Motor neuron (in vitro differentiated cells): Measurements from ENCODE around the gene RBMY1J. TPM values are rescaled to one million over a fixed set of nuclear protein-coding genes. Genes with fewer than 3 reads are reported as not detected.
"Not testable (repeated sequence)": the region's sequence is repeated elsewhere in the genome, so short reads cannot be mapped to it uniquely, and the experiment has no call there.

Experiments used
- ATAC-seq, 8 experiments: fragments of 200-7000 bp; cut with Tn5 transposase; replicated peaks in 6 of 8; 2 replicates each; pipeline ENCODE4 v1.8.0; 2021; ENCODE audit warnings: mild to moderate bottlenecking in 8 of 8, moderate library complexity in 8 of 8
- H3K27ac ChIP-seq, 2 donors: fragments of 250-450 bp; sonication (Bioruptor Pico); 2 replicates each; pipeline ENCODE4 v1.9.0; 2021; ENCODE audit warnings: antibody characterized with exemption in 2 of 2, mild to moderate bottlenecking in 2 of 2, moderate library complexity in 1 of 2
- H3K4me1 ChIP-seq, 2 donors: fragments of 250-450 bp; sonication (Bioruptor Pico); replicated peaks in 1 of 2; 2 replicates each; pipeline ENCODE4 v1.6.1; 2021; ENCODE audit warnings: antibody characterized with exemption in 2 of 2, mild to moderate bottlenecking in 2 of 2, moderate library complexity in 1 of 2
- H3K4me3 ChIP-seq, 5 donors: fragments of 250-450 bp; sonication (Bioruptor Pico); 2 replicates each; pipeline ENCODE4 v1.9.0; 2021; ENCODE audit warnings: antibody characterized with exemption in 5 of 5, mild to moderate bottlenecking in 5 of 5, moderate library complexity in 4 of 5
- WGBS, 10 experiments: fragments of 450-650 bp; shearing (Covaris generic); methylation state at CpG; one replicate each; pipeline ENCODE4 v1.0.0; 2022; 5-methylcytosine and 5-hydroxymethylcytosine counted together
- in situ Hi-C, 9 experiments: fragments of 400-800 bp; cut with MboI; loops; one replicate each; pipeline ENCODE4 v1.15.0; 2021; ENCODE audit warnings: low sequenced_read_pairs in 9 of 9, low pct_unique_long_range_greater_than_20kb in 2 of 9; ENCODE audit not compliant: unreplicated experiment in 9 of 9
- total RNA-seq, 8 experiments: library from RNA; unstranded; fragments of 300-600 nt; gene quantifications; 2 replicates each; pipeline versions ENCODE4 v1.2.3 to v1.2.4, GENCODE V29; 2022

Gene RBMY1J
- total RNA-seq = not detected

DNA sequence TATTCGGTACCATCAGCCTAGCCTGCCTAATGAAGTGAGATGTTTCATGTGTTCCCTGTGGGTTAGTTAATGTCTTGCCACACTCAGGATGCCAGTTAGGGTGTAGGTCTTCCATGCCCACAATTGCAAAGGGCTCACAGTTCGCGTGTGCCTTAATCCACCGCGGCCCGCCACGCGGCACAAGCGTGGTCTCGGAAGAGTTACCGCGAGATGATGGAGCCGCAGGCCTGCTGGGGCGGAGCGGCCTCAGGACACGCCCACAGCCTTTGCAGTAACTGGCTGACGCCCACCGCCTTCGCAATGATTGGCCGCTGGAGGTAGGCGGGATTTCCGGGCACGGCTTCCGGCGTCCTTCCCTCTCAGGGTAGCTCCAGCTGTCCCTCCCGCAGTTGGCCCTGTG, at the start of gene RBMY1J:
RBMY1J (plus strand) TSS at position 301 of the 400 bp plus-strand sequence. CDS start 2,038 bp downstream, outside the sequence.
- H3K27ac ChIP-seq, H3K4me1 ChIP-seq, ATAC-seq, H3K4me3 ChIP-seq, in situ Hi-C loops: not testable (repeated sequence)
- no CpG with 5 or more reads among the region's 26 CpGs for WGBS, 10 experiments

DNA sequence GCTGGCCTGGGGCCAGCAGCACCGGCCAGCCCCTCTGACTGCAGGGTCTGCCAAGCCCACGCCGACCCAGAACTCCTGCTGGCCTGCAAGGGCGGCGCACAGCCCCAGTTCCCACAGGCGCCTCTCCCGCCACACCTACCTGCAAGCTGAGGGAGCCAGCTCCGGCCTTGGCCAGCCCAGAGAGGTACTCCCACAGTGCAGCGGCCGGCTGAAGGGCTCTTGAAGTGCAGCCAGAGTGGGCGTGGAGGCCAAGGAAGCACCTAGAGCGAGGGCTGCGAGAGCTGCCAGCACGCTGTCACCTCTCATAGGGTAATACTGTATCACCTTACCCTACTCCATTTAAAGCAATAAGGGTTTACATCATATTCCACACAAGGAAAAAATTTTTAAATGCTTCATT, 35.8 kb upstream of the RBMY1J start:
- Histone ChIP-seq H3K27ac (no peak overlapping the region), H3K4me1 (no peaks in the 10 kb centered on the region), H3K4me3 (no peak overlapping the region)
- no peak for ATAC-seq
- 60 to 80% methylated on average over 1 of the region's 14 CpGs; no CpG with 5 or more reads in 8 of the 10 experiments for WGBS, 10 experiments
- in situ Hi-C loops = no loop called here

DNA sequence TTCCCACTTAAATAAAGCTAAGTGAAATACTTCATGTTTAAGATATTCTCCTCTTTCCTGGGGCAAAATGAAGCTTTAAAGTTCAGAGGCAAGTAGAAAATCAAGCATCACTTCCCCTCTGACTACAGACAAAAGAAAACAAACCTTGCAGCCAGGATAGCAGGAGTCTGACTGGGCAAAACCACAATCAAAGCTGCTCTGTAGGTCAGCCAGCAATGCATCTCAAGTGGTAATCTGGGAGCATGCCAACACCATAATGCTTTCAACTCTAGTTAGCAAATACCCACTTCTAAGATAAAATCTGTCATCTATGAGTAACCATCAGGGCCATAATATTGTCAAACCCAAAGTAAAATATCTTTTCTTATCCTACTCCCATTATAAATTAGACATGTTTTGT, 32.6 kb upstream of the RBMY1J start:
- no peaks in the 10 kb centered on the region for H3K4me1 ChIP-seq
- no peak overlapping the region for H3K27ac ChIP-seq
- ATAC-seq = no peak
- H3K4me3 ChIP-seq = no peak overlapping the region
- in situ Hi-C loops = no loop called here

DNA sequence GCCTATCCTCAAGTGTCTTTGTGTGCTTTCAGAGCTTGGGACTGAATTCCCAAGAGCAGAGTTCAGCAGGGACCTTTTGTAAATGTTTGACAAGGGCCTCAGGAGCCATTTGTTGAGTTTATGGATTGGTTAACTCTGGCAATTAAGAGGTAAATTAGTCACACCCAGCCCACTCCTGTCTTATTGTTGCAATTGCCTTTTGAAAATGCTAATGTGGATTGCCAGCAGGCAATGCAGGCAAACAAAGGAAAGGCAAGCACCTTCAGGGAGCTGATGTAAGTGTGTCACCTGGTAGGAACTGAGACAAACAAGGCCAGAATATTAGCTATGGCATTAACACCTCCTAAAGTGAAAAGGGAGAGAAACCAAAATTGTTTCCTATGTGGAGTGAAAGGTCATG, 29.7 kb upstream of the RBMY1J start:
- no peak overlapping the region for H3K27ac ChIP-seq
- ATAC-seq = no peak
- H3K4me1 ChIP-seq = no peaks in the 10 kb centered on the region
- H3K4me3 ChIP-seq = no peak overlapping the region
- in situ Hi-C loops = no loop called here

DNA sequence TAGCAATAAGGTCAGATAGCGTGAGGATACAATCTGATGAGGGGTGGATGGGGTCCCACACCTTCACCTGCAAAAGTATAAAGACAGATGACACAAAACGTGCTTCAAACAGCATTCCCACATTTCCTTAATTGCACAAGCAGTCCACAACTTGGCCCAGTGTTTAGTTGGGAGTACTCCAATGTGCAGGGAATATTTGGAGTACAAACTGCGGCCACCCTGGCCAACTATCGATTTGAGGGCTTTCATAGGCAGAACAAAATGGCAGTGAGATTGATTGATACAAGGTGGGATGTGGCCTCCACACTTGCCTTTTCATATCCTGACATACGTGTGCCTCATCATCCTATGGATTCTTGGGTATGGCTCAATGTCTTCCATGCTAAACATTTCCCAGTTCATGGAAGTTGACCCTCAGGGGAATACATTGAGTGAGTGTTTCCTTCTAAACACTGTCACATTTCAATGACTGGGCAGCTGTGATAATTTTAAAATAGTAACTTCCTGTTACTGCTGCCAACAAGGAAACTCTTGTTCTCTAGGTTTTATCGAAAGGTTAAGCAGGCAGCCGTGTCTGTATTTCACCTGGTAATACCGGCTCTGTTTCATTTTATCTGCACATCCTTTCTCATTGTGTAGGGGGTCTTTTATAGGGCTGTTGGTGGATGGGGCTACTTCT, 41.6 kb downstream of the RBMY1J start:
- H3K4me3 ChIP-seq, H3K27ac ChIP-seq, in situ Hi-C loops, H3K4me1 ChIP-seq, ATAC-seq: not testable (repeated sequence)
- WGBS, 10 experiments = no CpG with 5 or more reads among the region's 8 CpGs

DNA sequence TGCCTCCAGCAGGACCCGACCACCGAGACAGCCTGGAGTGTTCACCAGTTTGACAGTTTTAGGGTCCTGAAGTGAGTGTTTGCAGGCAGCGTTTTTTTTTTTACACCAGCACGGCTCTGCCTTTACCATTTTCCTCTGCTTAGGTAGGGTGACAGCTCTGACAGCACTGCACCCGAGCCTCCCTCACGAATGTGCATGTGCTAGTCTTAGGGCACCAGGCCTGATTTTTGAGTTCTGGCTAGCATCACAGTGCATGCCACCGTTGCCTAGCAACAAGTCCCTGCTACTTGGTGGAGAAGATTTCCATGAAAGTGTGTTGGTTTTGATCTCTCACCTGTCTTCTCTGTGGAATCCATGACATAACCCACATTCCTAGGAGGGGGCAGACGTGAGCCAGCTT, 52.3 kb downstream of the RBMY1J start:
- H3K27ac ChIP-seq, in situ Hi-C loops, H3K4me3 ChIP-seq, H3K4me1 ChIP-seq: not testable (repeated sequence)
- ATAC-seq = peak in 1 of 8 experiments; percentile 30
- WGBS, 10 experiments = no CpG with 5 or more reads among the region's 8 CpGs

DNA sequence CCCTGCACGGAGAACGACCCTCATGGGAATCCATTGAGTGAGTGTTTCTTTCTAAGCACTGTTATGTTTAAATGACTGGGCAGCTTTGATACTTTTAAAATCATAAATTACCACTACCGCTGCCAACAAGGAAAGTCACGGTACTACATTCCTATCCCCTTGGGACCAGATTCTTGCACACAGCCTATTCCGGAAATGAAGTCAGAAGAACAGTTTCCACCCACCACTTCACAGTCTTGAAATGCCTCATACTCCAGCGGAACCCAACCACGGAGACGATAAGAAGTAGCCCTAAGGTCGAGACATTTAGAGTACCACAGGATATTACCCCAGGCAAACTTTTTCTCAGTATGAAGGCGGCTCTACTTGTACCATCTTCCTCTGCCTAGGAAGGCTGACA, 58.8 kb downstream of the RBMY1J start:
- in situ Hi-C loops, H3K4me1 ChIP-seq, H3K4me3 ChIP-seq, H3K27ac ChIP-seq: not testable (repeated sequence)
- peak in 2 of 8 experiments; percentile 43 to 50 for ATAC-seq
- WGBS, 10 experiments = no CpG with 5 or more reads among the region's 10 CpGs

Other genes with a start within 250 kb of the RBMY1J start
- gene RBMY1F, start 220.5 kb upstream of the RBMY1J start, total RNA-seq = not detected